GM10248 (cell line): ENCODE measurements around the gene CDK18.

Source experiments
- CTCF ChIA-PET: fragments of 300-600 bp; sonication (Branson Sonifier 250); formaldehyde crosslinking; extraction: SDS; loops from one replicate; lab custom pipeline; 2021; ENCODE audit warnings: antibody characterized with exemption; lab: Yijun Ruan, JAX
- POLR2A ChIA-PET: fragments of 350-650 bp; sonication (Branson Sonifier 250); formaldehyde crosslinking; extraction: SDS; loops from one replicate; lab custom pipeline; 2020; ENCODE audit warnings: antibody characterized with exemption; lab: Yijun Ruan, JAX
- DNase-seq: peaks from one replicate; pipeline ENCODE4 v3.0.0; 2012; ENCODE audit errors: extremely low spot score
- CTCF ChIP-seq: IDR thresholded peaks from 2 replicates; pipeline ENCODE4 v1.5.1; 2012; ENCODE audit warnings: mild to moderate bottlenecking, low read depth; ENCODE audit errors: extremely low read depth, missing control alignments, control extremely low read depth

CDK18 gene

GRCh38 chr1:205486258-205486657, 18.2 kb upstream of the CDK18 start:
- CTCF ChIA-PET, result interaction anchor here (1.1 to 12.8 kb wide), 30 partner anchors 8 to 438 kb away, joined by 3 to 194 read pairs (median 8); partner anchors contain the start of genes KLHDC8A and PM20D1
- no peak for DNase-seq
- TF ChIP-seq CTCF, result no peak
- POLR2A ChIA-PET, result no interaction called here

- CTCF ChIA-PET, result interaction anchor here (0.7 to 12.8 kb wide), 29 partner anchors 10 to 1221 kb away, joined by 3 to 194 read pairs (median 4); partner anchors contain the start of genes ELK4 and KLHDC8A
- TF ChIP-seq CTCF, result peak; percentile 80
- peak; percentile 79 for DNase-seq
- POLR2A ChIA-PET, result no interaction called here
Measured at GRCh38 chr1:205488074-205488723, 16.3 kb upstream of the CDK18 start.

GRCh38 chr1:205491794-205492193, 12.7 kb upstream of the CDK18 start:
- TF ChIP-seq CTCF, result no peak
- POLR2A ChIA-PET, result no interaction called here
- no peak for DNase-seq
- CTCF ChIA-PET, result interaction anchor here (0.9 to 12.8 kb wide), 3 partner anchors 31 to 166 kb away, joined by 4 to 194 read pairs (median 5); partner anchors contain the start of gene ELK4

- DNase-seq, result no peak
- ChIA-PET CTCF (interaction anchor here (0.9 to 12.8 kb wide), 5 partner anchors 6 to 167 kb away, joined by 4 to 194 read pairs (median 7); partner anchors contain the start of gene ELK4), POLR2A (no interaction called here)
- TF ChIP-seq CTCF, result no peak
Measured at GRCh38 chr1:205492201-205492667, 12.2 kb upstream of the CDK18 start.

- no peak for TF ChIP-seq CTCF
- ChIA-PET POLR2A (no interaction called here), CTCF (interaction anchor here (0.9 to 12.8 kb wide), 5 partner anchors 7 to 167 kb away, joined by 4 to 194 read pairs (median 7); partner anchors contain the start of gene ELK4)
- no peak for DNase-seq
Measured at GRCh38 chr1:205492774-205493173, 11.7 kb upstream of the CDK18 start.

- ChIA-PET CTCF (interaction anchor here (1.4 to 12.8 kb wide), 4 partner anchors 7 to 165 kb away, joined by 5 to 194 read pairs (median 64); partner anchors contain the start of gene ELK4), POLR2A (no interaction called here)
- DNase-seq, result no peak
- no peak for TF ChIP-seq CTCF
Measured at GRCh38 chr1:205493241-205494085, 11.0 kb upstream of the CDK18 start.
